ENCODE results near the gene CRYGC.

CRYGC gene

GRCh38 chr2:208098267-208098666, 31.4 kb downstream of the CRYGC start:
- DNase-seq (ENCODE audit: low read depth in 1 of 2, low spot score in 1 of 2) = no peak
- TF ChIP-seq JUND (IDR thresholded peaks at IDR 0.05; ENCODE audit: low read depth) = no peak
- in situ Hi-C loops (cut with HindIII; ENCODE audit: low pct_unique_long_range_greater_than_20kb, low sequenced_read_pairs) = no loop called here

DNA sequence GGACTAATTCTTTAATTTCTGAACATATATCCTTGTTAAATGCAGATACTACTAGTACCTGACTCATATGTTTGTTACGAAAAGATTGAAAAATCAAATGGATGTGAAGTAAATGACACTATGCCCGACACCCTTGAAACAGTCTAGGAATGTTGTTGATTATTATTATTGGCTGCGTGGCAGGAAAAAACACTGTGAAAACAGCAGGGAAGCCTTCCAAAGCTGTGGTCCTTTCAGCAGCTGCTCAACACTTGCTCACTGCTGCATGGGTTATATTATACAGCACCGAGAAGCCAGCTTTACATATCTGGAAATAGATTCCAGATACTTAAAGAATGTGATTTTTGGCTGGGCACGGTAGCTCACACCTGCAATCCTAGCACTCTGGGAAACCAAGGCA, 31.8 kb downstream of the CRYGC start:
- TF ChIP-seq JUND (IDR thresholded peaks at IDR 0.05; ENCODE audit: low read depth) = no peak
- in situ Hi-C loops (cut with HindIII; ENCODE audit: low pct_unique_long_range_greater_than_20kb, low sequenced_read_pairs) = no loop called here
- no peak for DNase-seq (ENCODE audit: low read depth in 1 of 2, low spot score in 1 of 2)

DNA sequence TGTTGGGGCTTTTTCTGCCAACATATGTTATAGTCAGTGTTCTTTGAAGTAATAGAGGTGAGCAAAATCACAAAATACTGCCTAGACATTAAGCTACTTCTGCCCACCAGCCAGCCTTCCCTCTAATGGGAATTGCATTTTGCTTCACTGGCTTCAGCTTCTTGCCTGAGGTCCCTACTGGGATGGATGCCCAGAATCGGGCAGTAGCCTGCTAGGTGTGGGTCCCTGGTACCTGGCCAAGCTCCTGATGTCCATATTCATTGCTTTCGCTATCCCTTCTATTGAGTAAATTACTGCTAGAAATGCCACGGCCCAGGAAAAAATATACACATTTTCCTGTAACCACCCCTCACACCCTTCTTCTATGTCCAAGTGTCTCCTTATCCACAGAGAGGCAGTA, 32.3 kb downstream of the CRYGC start:
- DNase-seq (ENCODE audit: low read depth in 1 of 2, low spot score in 1 of 2) = no peak
- TF ChIP-seq JUND (IDR thresholded peaks at IDR 0.05; ENCODE audit: low read depth) = no peak
- in situ Hi-C loops (cut with HindIII; ENCODE audit: low pct_unique_long_range_greater_than_20kb, low sequenced_read_pairs) = no loop called here

- in situ Hi-C loops (cut with HindIII; ENCODE audit: low pct_unique_long_range_greater_than_20kb, low sequenced_read_pairs) = no loop called here
- no peak for DNase-seq (ENCODE audit: low read depth in 1 of 2, low spot score in 1 of 2)
- TF ChIP-seq JUND (IDR thresholded peaks at IDR 0.05; ENCODE audit: low read depth) = no peak
These were observed 33.5 kb downstream of the CRYGC start for GRCh38 chr2:208096080-208096479.

GRCh38 chr2:208093128-208093527, 36.5 kb downstream of the CRYGC start:
- in situ Hi-C loops (cut with HindIII; ENCODE audit: low pct_unique_long_range_greater_than_20kb, low sequenced_read_pairs) = no loop called here
- no peak for DNase-seq (ENCODE audit: low read depth in 1 of 2, low spot score in 1 of 2)
- no peak for TF ChIP-seq JUND (IDR thresholded peaks at IDR 0.05; ENCODE audit: low read depth)

DNA sequence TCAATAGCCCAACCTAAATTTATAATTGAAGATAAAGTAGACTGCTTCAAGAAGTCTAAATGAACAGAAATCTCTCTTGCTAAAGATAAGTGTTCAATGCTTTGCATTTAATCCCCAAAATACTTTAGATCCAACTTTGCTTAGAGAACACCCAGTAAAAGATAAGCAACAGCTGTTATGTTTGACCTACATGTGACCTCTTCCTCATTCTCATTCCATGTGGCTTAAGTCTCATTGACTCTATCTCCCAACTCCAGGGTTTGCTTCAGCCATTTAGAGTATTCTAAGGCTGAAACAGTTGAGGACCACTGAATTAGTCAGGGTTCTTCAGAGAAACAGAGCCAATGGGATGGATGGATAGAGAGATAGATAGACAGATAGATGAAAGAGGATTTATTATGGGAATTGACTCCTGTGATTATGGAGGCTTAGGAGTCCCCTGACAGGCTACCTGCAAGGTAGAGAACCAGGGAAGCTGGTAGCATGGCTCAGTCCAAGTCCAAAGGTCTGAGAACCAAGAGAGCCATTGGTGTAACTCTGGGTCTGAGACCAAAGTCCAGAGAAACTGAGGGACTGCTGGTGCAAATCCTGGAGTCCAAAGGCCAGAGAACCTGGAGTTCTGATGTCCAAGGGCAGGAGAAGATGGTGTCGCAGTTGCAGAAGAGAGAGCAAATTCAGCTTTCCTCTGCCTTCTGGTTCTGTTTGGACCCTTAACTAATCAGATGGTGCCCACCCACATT, 37.4 kb downstream of the CRYGC start:
- in situ Hi-C loops (cut with HindIII; ENCODE audit: low pct_unique_long_range_greater_than_20kb, low sequenced_read_pairs) = no loop called here
- DNase-seq (ENCODE audit: low read depth in 1 of 2, low spot score in 1 of 2) = no peak
- no peak for TF ChIP-seq JUND (IDR thresholded peaks at IDR 0.05; ENCODE audit: low read depth)

DNA sequence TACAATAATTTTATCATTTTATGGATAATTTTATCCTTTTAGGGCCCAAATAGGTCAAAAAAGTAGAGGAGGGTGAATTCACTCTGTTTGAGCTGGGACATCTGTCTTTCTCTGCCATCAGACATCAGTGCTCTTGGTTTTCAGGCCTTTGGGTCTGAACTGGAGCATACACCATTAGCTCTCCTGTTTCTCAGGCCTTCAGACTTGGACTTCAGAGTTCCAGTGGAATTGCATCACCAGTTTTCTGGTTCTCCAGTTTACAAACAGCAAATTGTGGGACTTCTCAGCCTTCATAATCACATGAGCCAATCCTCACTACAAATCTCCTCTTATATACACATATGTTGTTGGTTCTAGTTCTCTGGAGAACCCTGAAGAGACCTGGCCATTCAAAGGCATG, 39.2 kb downstream of the CRYGC start:
- DNase-seq (ENCODE audit: low read depth in 1 of 2, low spot score in 1 of 2) = no peak
- TF ChIP-seq JUND (IDR thresholded peaks at IDR 0.05; ENCODE audit: low read depth) = no peak
- in situ Hi-C loops (cut with HindIII; ENCODE audit: low pct_unique_long_range_greater_than_20kb, low sequenced_read_pairs) = no loop called here

DNA sequence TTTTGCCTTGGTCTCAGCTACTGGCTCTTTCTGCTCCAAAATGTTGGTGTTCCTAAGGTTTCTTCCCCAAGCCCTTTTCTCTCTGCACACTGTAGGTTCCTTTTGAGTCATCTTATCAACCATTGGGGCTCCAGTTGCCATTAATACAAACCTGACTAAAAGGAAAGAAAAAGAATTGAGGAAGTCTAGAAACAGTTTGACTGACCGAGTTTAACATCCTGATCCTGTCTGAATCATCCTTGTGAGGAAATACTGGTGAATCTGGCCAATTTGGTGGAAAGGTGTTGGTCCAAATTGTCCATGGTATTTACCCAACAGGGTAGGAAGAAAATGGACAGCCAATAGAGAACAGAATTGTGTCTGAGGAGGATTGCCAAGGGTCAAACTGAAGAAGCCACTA, 43.6 kb downstream of the CRYGC start:
- DNase-seq (ENCODE audit: low read depth in 1 of 2, low spot score in 1 of 2) = no peak
- TF ChIP-seq JUND (IDR thresholded peaks at IDR 0.05; ENCODE audit: low read depth) = no peak
- in situ Hi-C loops (cut with HindIII; ENCODE audit: low pct_unique_long_range_greater_than_20kb, low sequenced_read_pairs) = no loop called here

DNA sequence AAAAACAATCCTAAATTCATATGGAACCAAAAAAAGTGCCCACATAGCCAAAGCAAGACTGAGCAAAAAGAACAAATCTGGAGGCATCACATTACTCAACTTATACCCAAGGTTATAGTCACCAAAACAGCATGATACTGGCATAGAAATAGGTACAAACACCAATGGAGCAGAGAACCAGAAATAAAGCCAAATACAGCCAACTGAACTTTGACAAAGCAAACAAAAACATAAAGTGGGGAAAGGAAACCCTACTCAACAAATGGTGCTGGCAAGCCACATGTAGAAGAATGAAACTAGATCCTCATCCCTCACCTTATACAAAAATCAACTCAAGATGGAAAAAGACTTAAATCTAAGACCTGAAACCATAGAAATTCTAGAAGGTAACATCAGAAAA, 45.8 kb downstream of the CRYGC start:
- TF ChIP-seq JUND (IDR thresholded peaks at IDR 0.05; ENCODE audit: low read depth) = no peak
- in situ Hi-C loops (cut with HindIII; ENCODE audit: low pct_unique_long_range_greater_than_20kb, low sequenced_read_pairs) = no loop called here
- DNase-seq (ENCODE audit: low read depth in 1 of 2, low spot score in 1 of 2) = no peak

Measured in T47D (cell line).